Transverse colon (tissue), 4 donors: ENCODE data around the gene GPR171.

Source experiments
- POLR2A ChIP-seq: fragments of 450-650 bp; IDR thresholded peaks from one replicate; pipeline ENCODE4 v1.6.1; 2016; ENCODE audit warnings: antibody characterized with exemption, mild to moderate bottlenecking, moderate library complexity
- POLR2AphosphoS5 ChIP-seq, 3 donors: sonication (generic); formaldehyde crosslinking; IDR thresholded peaks; one replicate each; pipeline ENCODE4 v1.6.1; 2016; ENCODE audit warnings: antibody characterized with exemption in 3 of 3
- TF ChIP-seq, protein P1 (sequence below), 5 experiments: fragments of 200-600 bp in 3 of 5; fragments of 450-650 bp in 2 of 5; sonication (generic) in 3 of 5; IDR thresholded peaks; 1 replicate in 2 of 5; 2 replicates in 3 of 5; pipeline ENCODE4 v1.5.1; 2016 to 2017; ENCODE audit warnings: antibody characterized with exemption in 5 of 5, inconsistent platforms in 3 of 5, mild to moderate bottlenecking in 2 of 5, moderate library complexity in 1 of 5

GRCh38 chr3:151203051-151203420, at the start of gene GPR171:
- TF ChIP-seq POLR2A (peak; percentile 56), POLR2AphosphoS5 (IDR thresholded peaks at IDR 0.05) (peak in 2 of 3 donors; percentile 25 to 48)
- TF ChIP-seq, protein P1, sequence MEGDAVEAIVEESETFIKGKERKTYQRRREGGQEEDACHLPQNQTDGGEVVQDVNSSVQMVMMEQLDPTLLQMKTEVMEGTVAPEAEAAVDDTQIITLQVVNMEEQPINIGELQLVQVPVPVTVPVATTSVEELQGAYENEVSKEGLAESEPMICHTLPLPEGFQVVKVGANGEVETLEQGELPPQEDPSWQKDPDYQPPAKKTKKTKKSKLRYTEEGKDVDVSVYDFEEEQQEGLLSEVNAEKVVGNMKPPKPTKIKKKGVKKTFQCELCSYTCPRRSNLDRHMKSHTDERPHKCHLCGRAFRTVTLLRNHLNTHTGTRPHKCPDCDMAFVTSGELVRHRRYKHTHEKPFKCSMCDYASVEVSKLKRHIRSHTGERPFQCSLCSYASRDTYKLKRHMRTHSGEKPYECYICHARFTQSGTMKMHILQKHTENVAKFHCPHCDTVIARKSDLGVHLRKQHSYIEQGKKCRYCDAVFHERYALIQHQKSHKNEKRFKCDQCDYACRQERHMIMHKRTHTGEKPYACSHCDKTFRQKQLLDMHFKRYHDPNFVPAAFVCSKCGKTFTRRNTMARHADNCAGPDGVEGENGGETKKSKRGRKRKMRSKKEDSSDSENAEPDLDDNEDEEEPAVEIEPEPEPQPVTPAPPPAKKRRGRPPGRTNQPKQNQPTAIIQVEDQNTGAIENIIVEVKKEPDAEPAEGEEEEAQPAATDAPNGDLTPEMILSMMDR (IDR thresholded peaks at IDR 0.05), result no peak
